CD14-positive monocyte (primary cell): ENCODE measurements around the gene GRK4. TPM values are rescaled to one million over a fixed set of nuclear protein-coding genes. Genes with fewer than 3 reads are reported as not detected.
A peak's percentile ranks its signal among the peaks of the same experiment; 100 is the strongest.

Source experiments
- DNase-seq, 3 donors: peaks; one replicate each; pipeline ENCODE4 v3.0.0-alpha.2; 2011 to 2022
- H2AFZ ChIP-seq: 2 replicates; pipeline ENCODE4 v1.6.0; 2012; ENCODE audit warnings: mild to moderate bottlenecking, low read depth, low read length, inconsistent platforms; ENCODE audit not compliant: insufficient read depth, poor library complexity, severe bottlenecking
- H3K27ac ChIP-seq, 2 donors: 1 replicate in 1 of 2; 2 replicates in 1 of 2; pipeline ENCODE4 v1.5.1; 2012 to 2013; ENCODE audit warnings: low read length in 2 of 2, control low read depth in 1 of 2, inconsistent platforms in 1 of 2, low read depth in 1 of 2, mild to moderate bottlenecking in 1 of 2
- H3K27me3 ChIP-seq, 2 donors: one replicate each; pipeline versions ENCODE4 v1.6.0 to v1.6.1; 2011 to 2013; ENCODE audit warnings: low read length in 2 of 2; ENCODE audit not compliant: control insufficient read depth in 2 of 2, insufficient read depth in 2 of 2
- H3K36me3 ChIP-seq, 2 donors: replicated peaks in 1 of 2; 1 replicate in 1 of 2; 2 replicates in 1 of 2; pipeline versions ENCODE4 v1.5.1 to v1.6.1; 2012 to 2013; ENCODE audit warnings: low read length in 2 of 2, control low read depth in 1 of 2, inconsistent platforms in 1 of 2, mild to moderate bottlenecking in 1 of 2; ENCODE audit not compliant: insufficient read depth in 2 of 2, control insufficient read depth in 1 of 2
- H3K4me1 ChIP-seq, 2 donors: 1 replicate in 1 of 2; 2 replicates in 1 of 2; pipeline versions ENCODE4 v1.5.1 to v1.6.1; 2012 to 2013; ENCODE audit warnings: low read length in 2 of 2, control low read depth in 1 of 2, inconsistent platforms in 1 of 2, mild to moderate bottlenecking in 1 of 2, moderate library complexity in 1 of 2; ENCODE audit not compliant: insufficient read depth in 2 of 2, control insufficient read depth in 1 of 2
- H3K4me2 ChIP-seq: replicated peaks from 2 replicates; pipeline ENCODE3; 2012; ENCODE audit warnings: low read length, moderate library complexity, mild to moderate bottlenecking; ENCODE audit not compliant: poor library complexity, severe bottlenecking; ENCODE audit errors: extremely low read depth
- H3K4me3 ChIP-seq, 3 experiments: fragments of 200-600 bp in 1 of 3; sonication (generic) in 1 of 3; replicated peaks in 1 of 3; 1 replicate in 2 of 3; 2 replicates in 1 of 3; pipeline ENCODE4 v1.5.1; 2011 to 2013; ENCODE audit warnings: low read length in 3 of 3, mild to moderate bottlenecking in 3 of 3, control low read depth in 2 of 3, low read depth in 2 of 3, inconsistent platforms in 1 of 3, moderate library complexity in 1 of 3
- H3K79me2 ChIP-seq: 2 replicates; pipeline ENCODE4 v1.6.0; 2012; ENCODE audit warnings: mild to moderate bottlenecking, control low read depth, inconsistent platforms, low read length, moderate library complexity; ENCODE audit not compliant: insufficient read depth
- H3K9ac ChIP-seq: 2 replicates; pipeline ENCODE4 v1.6.0; 2017; ENCODE audit warnings: low read length, mild to moderate bottlenecking; ENCODE audit not compliant: insufficient read depth, poor library complexity, severe bottlenecking
- H3K9me3 ChIP-seq, 2 donors: replicated peaks in 1 of 2; 1 replicate in 1 of 2; 2 replicates in 1 of 2; pipeline versions ENCODE4 v1.5.1 to v1.6.1; 2012 to 2013; ENCODE audit warnings: low read length in 2 of 2, control low read depth in 1 of 2; ENCODE audit not compliant: control insufficient read depth in 1 of 2, insufficient read depth in 1 of 2
- H4K20me1 ChIP-seq: 2 replicates; pipeline ENCODE4 v1.6.0; 2012; ENCODE audit warnings: mild to moderate bottlenecking, low read length, control low read depth, moderate library complexity; ENCODE audit not compliant: insufficient read depth
- H3K27ac Mint-ChIP-seq, 7 donors: one replicate each; pipeline ENCODE4 v1.8.0; 2020; ENCODE audit warnings: mild to moderate bottlenecking in 7 of 7, mixed read lengths in 7 of 7, moderate library complexity in 6 of 7, inconsistent platforms in 2 of 7
- H3K27me3 Mint-ChIP-seq, 3 donors: one replicate each; pipeline ENCODE4 v1.8.0; 2021 to 2022; ENCODE audit warnings: low read depth in 3 of 3, mild to moderate bottlenecking in 3 of 3, mixed read lengths in 3 of 3, moderate library complexity in 3 of 3, inconsistent platforms in 1 of 3
- H3K36me3 Mint-ChIP-seq, 2 donors: one replicate each; pipeline ENCODE4 v1.8.0; 2020; ENCODE audit warnings: mixed read lengths in 2 of 2, inconsistent platforms in 1 of 2, mild to moderate bottlenecking in 1 of 2
- H3K4me1 Mint-ChIP-seq: one replicate; pipeline ENCODE4 v1.8.0; 2020; ENCODE audit warnings: mild to moderate bottlenecking, mixed read lengths
- H3K4me3 Mint-ChIP-seq, 2 donors: one replicate each; pipeline ENCODE4 v1.8.0; 2020; ENCODE audit warnings: mild to moderate bottlenecking in 2 of 2, mixed read lengths in 2 of 2, moderate library complexity in 1 of 2
- H3K9me3 Mint-ChIP-seq, 7 donors: one replicate each; pipeline ENCODE4 v1.8.0; 2020 to 2022; ENCODE audit warnings: mixed read lengths in 7 of 7, mild to moderate bottlenecking in 6 of 7, moderate library complexity in 6 of 7, inconsistent platforms in 2 of 7
- WGBS: methylation state at CpG from one replicate; pipeline ENCODE4 v1.1.5; 2013; ENCODE audit warnings: missing lambda C conversion rate; ENCODE audit not compliant: insufficient coverage; 5-methylcytosine and 5-hydroxymethylcytosine counted together
- intact Hi-C, 2 donors: fragments of 100-400 bp; cut with micrococcal nuclease; formaldehyde crosslinking; loops; one replicate each; pipeline versions ENCODE4 v1.15.0 to v1.15.1; 2023
- polyA plus RNA-seq, 3 donors: library from polyadenylated mRNA; depleted of rRNA in 1 of 3; unstranded in 2 of 3; stranded (reverse) in 1 of 3; fragments of 300-500 nt in 2 of 3; fragments of >200 nt in 1 of 3; fragmentation: Illumina TruSeq in 2 of 3; gene quantifications; 1 replicate in 2 of 3; 2 replicates in 1 of 3; pipeline ENCODE4 v1.2.3, GENCODE V29; 2012 to 2021
- TF ChIP-seq, protein P1 (sequence below): fragments of 200-600 bp; IDR thresholded peaks from one replicate; pipeline ENCODE4 v1.8.0; 2022; ENCODE audit warnings: antibody characterized with exemption, mild to moderate bottlenecking

GRK4 gene
- polyA plus RNA-seq, 3 donors, result 1.1 to 1.2 (median 1.2) TPM

DNA sequence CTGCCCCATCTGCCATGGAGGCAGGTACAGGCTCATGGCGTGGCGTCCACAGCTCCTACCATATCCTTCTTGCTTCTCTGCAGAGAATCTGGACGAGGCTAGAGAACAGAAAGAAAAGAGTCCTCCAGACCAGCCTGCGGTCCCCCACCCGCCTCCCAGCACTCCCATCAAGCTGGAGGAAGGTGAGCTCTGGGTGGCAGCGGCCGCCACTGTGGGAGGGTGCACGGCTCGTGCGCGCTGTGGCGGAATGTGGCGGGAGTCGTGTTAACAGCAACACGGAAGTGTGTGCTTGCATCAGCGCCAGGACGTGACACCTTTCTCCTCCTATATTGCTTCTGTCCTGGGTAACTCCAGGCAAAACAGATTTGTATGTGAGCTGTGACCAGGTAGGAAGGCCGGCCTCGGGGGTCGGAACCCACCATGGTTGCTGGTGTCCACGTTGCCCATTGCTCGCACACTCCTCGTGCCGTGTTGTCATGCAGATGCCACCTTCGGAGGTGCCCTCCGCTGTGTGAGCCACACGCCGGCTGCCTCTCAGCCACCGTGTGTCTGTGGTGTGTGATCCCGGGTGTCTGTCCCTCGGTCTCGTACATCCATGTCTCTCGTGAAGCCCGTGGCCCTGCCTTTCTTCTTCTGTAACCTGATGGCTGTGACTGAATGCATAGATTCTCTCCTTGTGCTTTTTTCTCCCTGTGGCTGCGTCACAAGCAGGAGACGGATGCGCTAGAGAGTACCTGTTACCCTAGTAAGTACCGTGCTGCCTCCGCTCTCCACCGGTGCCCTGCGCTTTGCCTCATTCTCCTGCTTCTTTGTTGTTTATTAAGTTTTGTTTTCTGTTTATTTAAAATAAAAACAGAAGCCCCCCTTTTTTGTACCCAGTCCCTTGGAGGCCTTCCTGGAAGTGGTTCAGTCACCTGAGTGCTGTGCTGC is 37.2 kb upstream of the GRK4 start:
- peak overlapping the region in 2 of 7 donors; percentile 21 to 55 for H3K27ac Mint-ChIP-seq
- peaks cover 0 to 5% (median 2%) of the 10 kb centered on the region in 3 donors for H3K27me3 Mint-ChIP-seq
- H3K36me3 Mint-ChIP-seq, result peaks cover 79 to 96% of the 10 kb centered on the region in 2 donors
- TF ChIP-seq, protein P1, sequence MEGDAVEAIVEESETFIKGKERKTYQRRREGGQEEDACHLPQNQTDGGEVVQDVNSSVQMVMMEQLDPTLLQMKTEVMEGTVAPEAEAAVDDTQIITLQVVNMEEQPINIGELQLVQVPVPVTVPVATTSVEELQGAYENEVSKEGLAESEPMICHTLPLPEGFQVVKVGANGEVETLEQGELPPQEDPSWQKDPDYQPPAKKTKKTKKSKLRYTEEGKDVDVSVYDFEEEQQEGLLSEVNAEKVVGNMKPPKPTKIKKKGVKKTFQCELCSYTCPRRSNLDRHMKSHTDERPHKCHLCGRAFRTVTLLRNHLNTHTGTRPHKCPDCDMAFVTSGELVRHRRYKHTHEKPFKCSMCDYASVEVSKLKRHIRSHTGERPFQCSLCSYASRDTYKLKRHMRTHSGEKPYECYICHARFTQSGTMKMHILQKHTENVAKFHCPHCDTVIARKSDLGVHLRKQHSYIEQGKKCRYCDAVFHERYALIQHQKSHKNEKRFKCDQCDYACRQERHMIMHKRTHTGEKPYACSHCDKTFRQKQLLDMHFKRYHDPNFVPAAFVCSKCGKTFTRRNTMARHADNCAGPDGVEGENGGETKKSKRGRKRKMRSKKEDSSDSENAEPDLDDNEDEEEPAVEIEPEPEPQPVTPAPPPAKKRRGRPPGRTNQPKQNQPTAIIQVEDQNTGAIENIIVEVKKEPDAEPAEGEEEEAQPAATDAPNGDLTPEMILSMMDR, result no peak
- Histone ChIP-seq H3K4me1 (peaks cover 9 to 12% of the 10 kb centered on the region in 2 donors), H3K9me3 (no peaks in the 10 kb centered on the region), H3K4me3 (no peak overlapping the region), H3K9ac (no peak overlapping the region), H2AFZ (no peak overlapping the region), H3K4me2 (no peak overlapping the region), H3K79me2 (peaks cover 25% of the 10 kb centered on the region), H4K20me1 (peaks cover 58% of the 10 kb centered on the region), H3K36me3 (peaks cover 89 to 99% of the 10 kb centered on the region in 2 donors), H3K27ac (no peak overlapping the region), H3K27me3 (no peaks in the 10 kb centered on the region)
- peaks cover 14% of the 10 kb centered on the region for H3K4me1 Mint-ChIP-seq
- no peak overlapping the region for H3K4me3 Mint-ChIP-seq
- intact Hi-C loops, result no loop called here
- WGBS, result 95% methylated on average over 33 of the region's 41 CpGs
- no peaks in the 10 kb centered on the region for H3K9me3 Mint-ChIP-seq
- no peak for DNase-seq

DNA sequence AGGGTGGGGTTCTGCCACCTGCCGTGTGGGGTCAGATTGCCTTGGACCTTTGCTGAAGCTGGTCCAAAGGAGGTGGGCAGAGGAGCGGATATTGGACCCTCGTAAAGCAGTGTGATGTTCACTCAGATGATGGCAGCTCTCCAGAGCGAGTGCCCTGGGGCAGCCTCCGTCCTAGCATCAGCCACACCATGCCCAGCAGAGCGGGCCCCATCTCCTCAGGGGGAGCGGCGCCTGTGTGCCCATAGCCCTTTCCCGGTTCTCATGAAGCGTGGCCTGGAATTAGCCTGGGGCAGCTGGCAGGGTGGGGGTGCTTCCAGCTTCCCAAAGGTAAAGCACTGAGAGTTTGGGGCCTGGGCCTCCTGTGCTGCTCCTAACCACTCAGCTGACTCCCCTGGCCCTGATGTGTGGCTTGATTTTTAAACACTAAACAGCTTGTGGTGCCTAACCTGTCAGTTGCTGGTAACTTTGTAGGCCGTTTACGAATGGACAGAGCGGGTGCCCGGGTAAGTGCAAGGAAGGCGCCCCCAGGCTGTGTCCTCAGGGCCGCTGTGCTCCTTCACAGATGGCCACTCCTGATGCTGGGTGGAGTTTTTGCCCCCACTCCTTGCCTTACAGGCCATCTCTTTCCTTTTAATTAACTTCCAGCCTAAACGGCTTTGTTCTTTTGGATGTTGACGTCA is 36.2 kb upstream of the GRK4 start:
- H3K27me3 Mint-ChIP-seq, result peaks cover 0 to 5% (median 2%) of the 10 kb centered on the region in 3 donors
- H3K9me3 Mint-ChIP-seq, result no peaks in the 10 kb centered on the region
- no peak overlapping the region for H3K4me3 Mint-ChIP-seq
- Histone ChIP-seq H4K20me1 (peaks cover 67% of the 10 kb centered on the region), H3K79me2 (peaks cover 31% of the 10 kb centered on the region), H3K4me1 (peaks cover 18 to 21% of the 10 kb centered on the region in 2 donors), H3K36me3 (peaks cover 90 to 94% of the 10 kb centered on the region in 2 donors), H3K27me3 (no peaks in the 10 kb centered on the region), H3K9me3 (no peaks in the 10 kb centered on the region), H3K4me3 (no peak overlapping the region), H3K9ac (no peak overlapping the region), H3K27ac (no peak overlapping the region), H3K4me2 (no peak overlapping the region), H2AFZ (no peak overlapping the region)
- 98% methylated on average over 14 of the region's 18 CpGs for WGBS
- peaks cover 22% of the 10 kb centered on the region for H3K4me1 Mint-ChIP-seq
- DNase-seq, result no peak
- TF ChIP-seq, protein P1, result no peak
- intact Hi-C loops, result no loop called here
- H3K36me3 Mint-ChIP-seq, result peaks cover 71 to 86% of the 10 kb centered on the region in 2 donors
- H3K27ac Mint-ChIP-seq, result peak overlapping the region in 3 of 7 donors; percentile 31 to 55 (median 50)
